ENCODE results near the gene PRSS57. TPM values are rescaled to one million over a fixed set of nuclear protein-coding genes. Genes with fewer than 3 reads are reported as not detected.

The PRSS57 gene
- total and polyA plus RNA-seq, 2 of the 13 experiments (the other 11 are each of a cell fraction or from before 2014, with no cell fraction given), result 0.12 TPM; not detected in 1

DNA sequence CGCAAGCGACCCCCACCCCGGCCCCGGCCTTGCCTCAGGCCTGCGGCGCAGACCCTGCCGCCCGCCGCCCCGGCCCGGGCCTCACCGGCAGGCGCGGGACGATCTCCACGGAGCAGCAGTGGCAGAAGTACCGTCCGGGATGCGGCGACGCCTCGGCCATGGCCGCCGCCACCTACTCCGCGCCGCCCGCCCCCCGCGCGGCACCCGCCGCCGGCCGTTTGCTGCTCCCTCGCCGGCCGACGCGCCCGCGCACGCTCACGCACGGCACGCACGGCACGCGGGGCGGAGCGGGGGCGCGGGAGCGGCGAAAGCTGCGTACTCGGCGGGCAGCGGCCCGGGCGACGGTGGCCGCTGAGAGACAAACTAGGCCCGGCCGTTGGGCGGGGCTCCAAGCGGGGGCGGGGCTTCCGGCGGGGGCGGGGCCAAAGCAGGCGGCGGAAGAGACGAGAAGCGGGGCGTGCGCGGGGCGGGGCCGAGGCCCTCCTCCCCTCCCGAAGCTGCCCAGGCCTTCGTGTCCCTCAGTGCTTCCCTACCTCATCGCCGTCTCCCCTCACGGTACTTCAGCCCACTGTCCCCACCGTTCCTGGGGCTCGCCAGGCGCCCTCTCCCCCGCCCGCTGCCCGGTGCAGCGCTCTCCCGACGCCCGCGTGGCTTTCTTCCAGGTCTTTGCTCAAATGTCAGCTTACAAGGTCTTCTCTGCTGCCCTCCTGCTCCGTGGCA is 32.1 kb downstream of the PRSS57 start, which contains the start of gene RNF126 (continued):
- TF ChIP-seq ZNF597 (CRISPR knock-in tag; IDR thresholded peaks at IDR 0.05) (no peak), ZNF3 (CRISPR knock-in tag; IDR thresholded peaks at IDR 0.05) (no peak), ZNF484 (CRISPR knock-in tag; IDR thresholded peaks at IDR 0.05; ENCODE audit: borderline replicate concordance, low read depth) (no peak), KAT2B (IDR thresholded peaks at IDR 0.05; ENCODE audit: borderline replicate concordance, low read depth, low read length) (no peak), ZMYM3 (CRISPR knock-in tag; IDR thresholded peaks at IDR 0.05) (0 out of 2 replicates have a peak, but pooled peaks have one; percentile 31), BORCS8-MEF2B (CRISPR knock-in tag; IDR thresholded peaks at IDR 0.05) (0 out of 2 replicates have a peak, but pooled peaks have one; percentile 5), SMAD9 (CRISPR knock-in tag; IDR thresholded peaks at IDR 0.05) (no peak), ZNF503 (CRISPR knock-in tag; IDR thresholded peaks at IDR 0.05) (no peak; the same call in 1 of the 2 replicates), SIN3A (IDR thresholded peaks at IDR 0.05; ENCODE audit: borderline replicate concordance, low read depth, low read length) (no peak), ARID4A (CRISPR knock-in tag; IDR thresholded peaks at IDR 0.05; ENCODE audit: borderline replicate concordance) (peak; percentile 53; the same call in 1 of the 2 replicates), CHCHD3 (CRISPR knock-in tag; IDR thresholded peaks at IDR 0.05) (0 out of 2 replicates have a peak, but pooled peaks have one; percentile 10), ZNF792 (CRISPR knock-in tag; IDR thresholded peaks at IDR 0.05) (no peak), ELF4 (CRISPR knock-in tag; IDR thresholded peaks at IDR 0.05; ENCODE audit: borderline replicate concordance) (no peak), SKI (IDR thresholded peaks at IDR 0.05; ENCODE audit: partially characterized antibody) (no peak), RFXAP (CRISPR knock-in tag; IDR thresholded peaks at IDR 0.05; ENCODE audit: borderline replicate concordance) (no peak), ZNF350 (CRISPR knock-in tag; IDR thresholded peaks at IDR 0.05; ENCODE audit: borderline replicate concordance, low read depth) (peak; percentile 66; the same call in 1 of the 2 replicates), PHF5A (CRISPR knock-in tag; IDR thresholded peaks at IDR 0.05; ENCODE audit: low read depth, unreplicated experiment) (no peak)
- TF ChIP-seq, protein P1, sequence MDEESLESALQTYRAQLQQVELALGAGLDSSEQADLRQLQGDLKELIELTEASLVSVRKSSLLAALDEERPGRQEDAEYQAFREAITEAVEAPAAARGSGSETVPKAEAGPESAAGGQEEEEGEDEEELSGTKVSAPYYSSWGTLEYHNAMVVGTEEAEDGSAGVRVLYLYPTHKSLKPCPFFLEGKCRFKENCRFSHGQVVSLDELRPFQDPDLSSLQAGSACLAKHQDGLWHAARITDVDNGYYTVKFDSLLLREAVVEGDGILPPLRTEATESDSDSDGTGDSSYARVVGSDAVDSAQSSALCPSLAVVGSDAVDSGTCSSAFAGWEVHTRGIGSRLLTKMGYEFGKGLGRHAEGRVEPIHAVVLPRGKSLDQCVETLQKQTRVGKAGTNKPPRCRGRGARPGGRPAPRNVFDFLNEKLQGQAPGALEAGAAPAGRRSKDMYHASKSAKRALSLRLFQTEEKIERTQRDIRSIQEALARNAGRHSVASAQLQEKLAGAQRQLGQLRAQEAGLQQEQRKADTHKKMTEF (CRISPR knock-in tag; IDR thresholded peaks at IDR 0.05), result peak; percentile 55; the same call in 1 of the 2 replicates
- TF ChIP-seq, protein P2, sequence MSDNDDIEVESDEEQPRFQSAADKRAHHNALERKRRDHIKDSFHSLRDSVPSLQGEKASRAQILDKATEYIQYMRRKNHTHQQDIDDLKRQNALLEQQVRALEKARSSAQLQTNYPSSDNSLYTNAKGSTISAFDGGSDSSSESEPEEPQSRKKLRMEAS (IDR thresholded peaks at IDR 0.05), result peak; percentile 79

All from HepG2 (cell line).